Type B pancreatic cell (in vitro differentiated cells): ENCODE measurements around the gene GCH1. TPM values are rescaled to one million over a fixed set of nuclear protein-coding genes. Genes with fewer than 3 reads are reported as not detected.

ENCODE experiments used
- DNase-seq: peaks from one replicate; pipeline ENCODE4 v3.0.0; 2021; ENCODE audit warnings: mixed read lengths; ENCODE audit not compliant: unreplicated experiment; ENCODE audit errors: extremely low spot score
- H3K27ac Mint-ChIP-seq: 2 replicates; pipeline ENCODE4 v1.8.0; 2021; ENCODE audit warnings: mild to moderate bottlenecking, mixed read lengths
- H3K27me3 Mint-ChIP-seq: 2 replicates; pipeline ENCODE4 v1.8.0; 2021; ENCODE audit warnings: mixed read lengths
- H3K36me3 Mint-ChIP-seq: 2 replicates; pipeline ENCODE4 v1.8.0; 2021; ENCODE audit warnings: mixed read lengths
- H3K4me1 Mint-ChIP-seq: one replicate; pipeline ENCODE4 v1.8.0; 2021; ENCODE audit warnings: mixed read lengths; ENCODE audit not compliant: unreplicated experiment
- H3K4me3 Mint-ChIP-seq: 2 replicates; pipeline ENCODE4 v1.8.0; 2021; ENCODE audit warnings: mild to moderate bottlenecking, mixed read lengths
- H3K9me3 Mint-ChIP-seq: 2 replicates; pipeline ENCODE4 v1.8.0; 2021; ENCODE audit warnings: mixed read lengths
- CTCF ChIP-seq: fragments of 200-600 bp; sonication (generic); conservative IDR thresholded peaks from 2 replicates; pipeline ENCODE4 v1.5.0; 2021; ENCODE audit warnings: antibody characterized with exemption, mild to moderate bottlenecking
- total RNA-seq: library from RNA; stranded (reverse); gene quantifications from 2 replicates; pipeline ENCODE4 v1.2.1, GENCODE V29; 2021; ENCODE audit warnings: low replicate concordance

GCH1 gene
- total RNA-seq, 1 donor from 2014 or later = 18.2 TPM

GRCh38 chr14:54857830-54858269, 44.8 kb downstream of the GCH1 start:
- peaks cover 8% of the 10 kb centered on the region for H3K4me1 Mint-ChIP-seq
- no peaks in the 10 kb centered on the region for H3K9me3 Mint-ChIP-seq
- no peaks in the 10 kb centered on the region for H3K27me3 Mint-ChIP-seq

GRCh38 chr14:54856152-54856551, 46.5 kb downstream of the GCH1 start:
- H3K36me3 Mint-ChIP-seq = no peaks in the 10 kb centered on the region
- H3K9me3 Mint-ChIP-seq = no peaks in the 10 kb centered on the region
- TF ChIP-seq CTCF = no peak
- no peak for DNase-seq
- no peak overlapping the region for H3K4me3 Mint-ChIP-seq
- H3K27ac Mint-ChIP-seq = no peak overlapping the region
- peaks cover 8% of the 10 kb centered on the region for H3K4me1 Mint-ChIP-seq
- no peaks in the 10 kb centered on the region for H3K27me3 Mint-ChIP-seq

More at GRCh38 chr14:54857830-54858269, 44.8 kb downstream of the GCH1 start:
- H3K4me3 Mint-ChIP-seq = no peak overlapping the region
- H3K27ac Mint-ChIP-seq = no peak overlapping the region
- H3K36me3 Mint-ChIP-seq = no peaks in the 10 kb centered on the region
- no peak for TF ChIP-seq CTCF
- no peak for DNase-seq

GRCh38 chr14:54854181-54854580, 48.4 kb downstream of the GCH1 start:
- DNase-seq = no peak
- no peak for TF ChIP-seq CTCF
- Mint-ChIP-seq H3K9me3 (no peaks in the 10 kb centered on the region), H3K4me3 (no peak overlapping the region), H3K27ac (no peak overlapping the region), H3K27me3 (no peaks in the 10 kb centered on the region), H3K36me3 (no peaks in the 10 kb centered on the region), H3K4me1 (peaks cover 8% of the 10 kb centered on the region)

GRCh38 chr14:54853339-54853738, 49.3 kb downstream of the GCH1 start:
- no peak for TF ChIP-seq CTCF
- Mint-ChIP-seq H3K4me3 (no peak overlapping the region), H3K27ac (no peak overlapping the region), H3K27me3 (no peaks in the 10 kb centered on the region), H3K36me3 (no peaks in the 10 kb centered on the region), H3K9me3 (no peaks in the 10 kb centered on the region), H3K4me1 (peaks cover 12% of the 10 kb centered on the region)
- DNase-seq = no peak

- Mint-ChIP-seq H3K27me3 (no peaks in the 10 kb centered on the region), H3K9me3 (no peaks in the 10 kb centered on the region), H3K4me1 (peaks cover 4% of the 10 kb centered on the region), H3K27ac (no peak overlapping the region), H3K4me3 (no peak overlapping the region), H3K36me3 (no peaks in the 10 kb centered on the region)
- TF ChIP-seq CTCF = no peak
- no peak for DNase-seq
Measured at GRCh38 chr14:54852215-54852614, 50.4 kb downstream of the GCH1 start.

GRCh38 chr14:54848910-54849309, 53.7 kb downstream of the GCH1 start:
- no peak overlapping the region for H3K4me3 Mint-ChIP-seq
- H3K27me3 Mint-ChIP-seq = no peaks in the 10 kb centered on the region
- no peak for TF ChIP-seq CTCF
- no peaks in the 10 kb centered on the region for H3K9me3 Mint-ChIP-seq
- peaks cover 4% of the 10 kb centered on the region for H3K4me1 Mint-ChIP-seq
- DNase-seq = no peak
- H3K27ac Mint-ChIP-seq = no peak overlapping the region
- peaks cover 4% of the 10 kb centered on the region for H3K36me3 Mint-ChIP-seq
